ENCODE measurements around the gene CEP104.

Gene CEP104

DNA sequence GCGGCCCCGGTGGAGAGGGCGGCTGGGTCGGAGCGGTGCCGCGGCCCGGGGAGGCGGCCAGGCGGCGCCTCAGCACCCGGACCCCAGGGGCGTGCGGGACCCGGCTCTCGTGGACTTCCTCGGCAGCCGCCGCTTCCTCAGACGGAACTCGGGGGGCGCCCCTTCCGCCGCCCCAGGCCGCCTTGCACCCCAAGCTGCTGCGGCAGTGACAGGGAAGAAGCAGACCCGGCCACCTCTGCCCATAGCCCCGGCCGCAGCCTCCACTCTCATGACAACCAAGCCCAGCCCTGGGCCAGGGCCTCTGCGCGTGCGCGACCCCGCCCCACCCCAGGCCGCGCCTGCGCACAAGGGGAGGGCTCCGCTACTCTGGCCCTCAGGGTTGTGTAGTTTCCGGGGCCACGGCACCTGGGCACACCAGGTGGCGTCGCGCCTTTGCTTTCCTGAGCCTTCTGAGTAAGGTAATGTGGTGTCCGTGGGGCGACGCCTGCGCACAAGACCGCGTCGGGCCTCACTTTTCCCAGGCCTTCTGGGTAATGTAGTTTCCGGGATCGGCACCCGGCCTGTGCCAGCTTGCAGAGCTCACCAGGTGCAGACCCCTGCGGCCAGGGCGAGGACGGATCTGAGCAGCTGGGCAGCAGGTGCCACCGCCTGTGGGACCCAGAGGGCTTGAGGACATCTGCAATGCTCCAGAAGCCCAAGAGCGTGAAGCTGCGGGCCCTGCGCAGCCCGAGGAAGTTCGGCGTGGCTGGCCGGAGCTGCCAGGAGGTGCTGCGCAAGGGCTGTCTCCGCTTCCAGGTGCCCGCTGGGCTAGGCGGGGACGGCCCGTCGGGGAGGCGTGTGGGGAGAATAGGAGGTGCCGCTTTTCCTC is at the start of gene CEP104, which contains the start of gene DFFB:
CEP104 (minus strand) TSS at position 289 of the 868 bp plus-strand sequence. CDS start 4,804 bp downstream, outside the sequence.
DFFB (plus strand) TSS at position 554 of the 868 bp plus-strand sequence; CDS start at position 682, 128 bp downstream.
- in situ Hi-C loops (cut with HindIII; ENCODE audit: low sequenced_read_pairs) = no loop called here
- TF ChIP-seq, protein P1, sequence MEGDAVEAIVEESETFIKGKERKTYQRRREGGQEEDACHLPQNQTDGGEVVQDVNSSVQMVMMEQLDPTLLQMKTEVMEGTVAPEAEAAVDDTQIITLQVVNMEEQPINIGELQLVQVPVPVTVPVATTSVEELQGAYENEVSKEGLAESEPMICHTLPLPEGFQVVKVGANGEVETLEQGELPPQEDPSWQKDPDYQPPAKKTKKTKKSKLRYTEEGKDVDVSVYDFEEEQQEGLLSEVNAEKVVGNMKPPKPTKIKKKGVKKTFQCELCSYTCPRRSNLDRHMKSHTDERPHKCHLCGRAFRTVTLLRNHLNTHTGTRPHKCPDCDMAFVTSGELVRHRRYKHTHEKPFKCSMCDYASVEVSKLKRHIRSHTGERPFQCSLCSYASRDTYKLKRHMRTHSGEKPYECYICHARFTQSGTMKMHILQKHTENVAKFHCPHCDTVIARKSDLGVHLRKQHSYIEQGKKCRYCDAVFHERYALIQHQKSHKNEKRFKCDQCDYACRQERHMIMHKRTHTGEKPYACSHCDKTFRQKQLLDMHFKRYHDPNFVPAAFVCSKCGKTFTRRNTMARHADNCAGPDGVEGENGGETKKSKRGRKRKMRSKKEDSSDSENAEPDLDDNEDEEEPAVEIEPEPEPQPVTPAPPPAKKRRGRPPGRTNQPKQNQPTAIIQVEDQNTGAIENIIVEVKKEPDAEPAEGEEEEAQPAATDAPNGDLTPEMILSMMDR (IDR thresholded peaks at IDR 0.05; ENCODE audit: low read depth, low read length) = no peak
- peak within 1 kb of the TSS; percentile 86 for H3K4me3 ChIP-seq (ENCODE audit: low read depth, low read length)
- DNase-seq (ENCODE audit: low read depth, low spot score) = peak; percentile 90

DNA sequence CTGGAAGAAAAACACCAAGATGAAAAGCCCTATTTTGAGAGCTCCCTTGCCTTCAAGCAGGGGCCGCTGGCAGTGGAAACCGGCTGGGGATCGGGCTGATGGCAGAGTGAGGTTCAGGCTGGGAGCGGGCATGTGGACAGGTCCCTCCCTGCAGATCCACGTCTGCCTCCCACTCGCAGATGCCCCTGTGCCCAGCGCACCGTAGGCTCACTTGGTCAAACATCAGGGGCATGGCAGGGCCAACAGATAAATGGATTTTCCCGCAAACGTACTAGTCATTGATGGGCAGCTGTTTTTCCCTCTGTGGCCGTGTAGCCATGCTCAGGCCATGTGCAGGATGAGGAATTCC is 49.6 kb upstream of the CEP104 start:
- in situ Hi-C loops (cut with HindIII; ENCODE audit: low sequenced_read_pairs) = no loop called here
- TF ChIP-seq, protein P1 (IDR thresholded peaks at IDR 0.05; ENCODE audit: low read depth, low read length) = no peak
- no peak for DNase-seq (ENCODE audit: low read depth, low spot score)
- H3K4me3 ChIP-seq (ENCODE audit: low read depth, low read length) = no peak overlapping the region

DNA sequence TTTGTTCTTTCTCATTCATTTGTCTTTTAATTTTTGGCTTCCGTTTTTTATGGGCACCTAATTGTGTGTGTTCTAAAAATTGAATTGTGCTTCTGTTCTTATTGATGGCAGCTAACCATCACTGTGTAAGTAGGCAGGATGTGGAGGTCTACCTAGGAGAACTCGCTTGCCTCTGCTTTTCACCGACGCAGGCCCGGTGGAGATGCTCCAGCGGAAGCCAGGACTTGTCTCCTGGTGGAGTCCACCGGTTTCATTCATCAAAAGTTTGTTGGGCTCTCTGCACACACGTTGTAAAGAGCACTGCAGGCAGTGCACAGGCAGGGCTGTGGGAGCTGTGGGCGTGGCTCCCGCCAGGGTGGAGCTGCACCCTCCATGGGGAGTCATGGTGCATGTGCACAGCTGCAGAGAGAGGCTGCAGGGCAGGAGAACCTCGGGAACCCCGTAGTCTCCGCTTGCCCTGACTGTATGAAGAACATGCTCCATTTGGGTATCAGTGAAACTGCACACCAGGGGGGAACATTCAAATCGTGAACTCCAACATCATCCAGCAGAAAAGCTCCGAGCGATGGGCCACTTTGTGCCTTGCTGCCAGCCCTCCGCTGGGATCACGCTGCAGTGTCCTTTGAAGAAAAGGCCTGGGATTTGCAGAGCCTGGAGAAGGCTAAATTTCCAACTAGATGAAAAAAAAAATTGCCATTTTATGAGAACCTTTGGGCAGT is 49.1 kb upstream of the CEP104 start:
- in situ Hi-C loops (cut with HindIII; ENCODE audit: low sequenced_read_pairs) = no loop called here
- DNase-seq (ENCODE audit: low read depth, low spot score) = no peak
- TF ChIP-seq, protein P1 (IDR thresholded peaks at IDR 0.05; ENCODE audit: low read depth, low read length) = no peak
- H3K4me3 ChIP-seq (ENCODE audit: low read depth, low read length) = no peak overlapping the region

DNA sequence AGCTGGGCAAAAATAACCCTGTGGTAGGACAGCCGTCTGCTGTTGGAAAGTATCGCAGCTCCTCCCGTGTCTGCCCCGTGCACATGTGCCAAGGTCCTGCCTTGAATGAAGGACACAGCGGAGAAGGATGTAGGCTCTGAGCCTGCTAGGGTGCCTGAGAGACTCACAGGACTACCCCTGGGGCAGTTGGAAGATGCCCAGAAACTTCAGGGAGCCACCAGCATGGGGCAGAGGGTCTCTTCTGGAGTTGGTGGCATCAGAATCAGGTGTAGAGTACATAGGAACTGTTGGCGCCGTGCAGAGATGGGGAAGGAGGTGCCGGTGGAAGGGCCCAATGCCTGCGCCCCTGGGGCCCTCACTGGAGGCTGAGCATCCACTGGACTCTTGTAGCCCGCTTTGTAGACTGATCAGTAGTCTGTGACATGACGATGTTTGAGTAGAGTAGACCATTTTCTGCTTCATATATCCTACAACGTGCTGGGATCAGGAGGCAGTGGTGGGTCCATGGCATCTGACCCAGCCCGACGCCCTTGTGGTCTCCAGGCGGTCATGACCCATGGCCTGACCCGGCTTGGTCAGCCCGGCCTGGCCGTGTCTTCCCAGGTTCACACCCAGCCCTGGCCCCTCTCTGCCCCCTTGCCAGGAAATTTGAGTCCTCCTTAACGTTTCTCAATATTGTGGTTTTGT is 48.4 kb upstream of the CEP104 start:
- in situ Hi-C loops (cut with HindIII; ENCODE audit: low sequenced_read_pairs) = no loop called here

DNA sequence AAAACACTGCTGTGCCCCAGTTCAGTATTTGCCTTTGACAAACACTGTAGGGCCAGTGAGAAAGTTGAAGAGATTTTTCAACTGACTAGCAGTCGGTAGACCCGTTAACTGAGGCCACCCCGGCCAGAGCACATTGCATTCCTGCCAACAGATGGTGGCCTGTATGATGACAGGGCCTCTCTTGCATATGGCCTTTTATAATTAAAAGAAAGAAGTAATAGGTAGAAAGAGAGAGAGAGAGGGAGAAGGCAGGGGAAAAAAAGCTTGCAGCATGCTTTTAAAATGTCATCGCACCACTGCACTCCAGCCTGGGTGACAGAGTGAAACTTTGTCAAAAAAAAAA is 47.8 kb upstream of the CEP104 start:
- TF ChIP-seq, protein P1 (IDR thresholded peaks at IDR 0.05; ENCODE audit: low read depth, low read length) = no peak
- in situ Hi-C loops (cut with HindIII; ENCODE audit: low sequenced_read_pairs) = no loop called here
- H3K4me3 ChIP-seq (ENCODE audit: low read depth, low read length) = no peak overlapping the region
- no peak for DNase-seq (ENCODE audit: low read depth, low spot score)

More for the DNA sequence above, 48.4 kb upstream of the CEP104 start:
- no peak for DNase-seq (ENCODE audit: low read depth, low spot score)
- no peak overlapping the region for H3K4me3 ChIP-seq (ENCODE audit: low read depth, low read length)
- TF ChIP-seq, protein P1 (IDR thresholded peaks at IDR 0.05; ENCODE audit: low read depth, low read length) = no peak
